Brain microvascular endothelial cell (primary cell): Measurements from ENCODE around the gene OSBP2.

Experiments
- DNase-seq: peaks from one replicate; pipeline ENCODE4 v3.0.0-alpha.2; 2020
- H3K27ac ChIP-seq: fragments of 250-450 bp; sonication (Bioruptor Pico); 2 replicates; pipeline ENCODE4 v1.5.1; 2020; ENCODE audit warnings: mild to moderate bottlenecking, moderate library complexity
- H3K27me3 ChIP-seq: fragments of 250-450 bp; sonication (Bioruptor Pico); replicated peaks from 2 replicates; pipeline ENCODE4 v1.5.1; 2020; ENCODE audit warnings: mild to moderate bottlenecking
- H3K36me3 ChIP-seq: fragments of 250-450 bp; sonication (Bioruptor Pico); replicated peaks from 2 replicates; pipeline ENCODE4 v1.5.1; 2020; ENCODE audit warnings: mild to moderate bottlenecking
- H3K4me3 ChIP-seq: 2 replicates; pipeline ENCODE4 v1.5.1; 2011; ENCODE audit warnings: low read depth, mild to moderate bottlenecking, control low read depth, low read length, moderate library complexity
- CTCF ChIP-seq: IDR thresholded peaks from 2 replicates; pipeline ENCODE4 v1.5.1; 2011; ENCODE audit warnings: low read depth, mild to moderate bottlenecking, moderate library complexity, low read length, control low read depth, inconsistent platforms; ENCODE audit errors: missing control alignments
- in situ Hi-C: cut with HindIII; loops from 2 replicates; pipeline ENCODE4 v1.10.0; 2017; ENCODE audit warnings: low sequenced_read_pairs, low pct_ligation_motif_present

Gene OSBP2

GRCh38 chr22:30876915-30877553, 182.4 kb downstream of the OSBP2 start:
- Histone ChIP-seq H3K27me3 (no peaks in the 10 kb centered on the region), H3K27ac (no peak overlapping the region), H3K4me3 (no peak overlapping the region), H3K36me3 (no peaks in the 10 kb centered on the region)
- in situ Hi-C loops, result no loop called here
- DNase-seq, result no peak
- no peak for TF ChIP-seq CTCF

GRCh38 chr22:30877662-30878515, 183.2 kb downstream of the OSBP2 start:
- no peak overlapping the region for H3K27ac ChIP-seq
- no peak for DNase-seq
- H3K4me3 ChIP-seq, result no peak overlapping the region
- TF ChIP-seq CTCF, result no peak
- in situ Hi-C loops, result no loop called here
- no peaks in the 10 kb centered on the region for H3K36me3 ChIP-seq
- no peaks in the 10 kb centered on the region for H3K27me3 ChIP-seq

- Histone ChIP-seq H3K4me3 (no peak overlapping the region), H3K36me3 (no peaks in the 10 kb centered on the region), H3K27ac (no peak overlapping the region), H3K27me3 (no peaks in the 10 kb centered on the region)
- TF ChIP-seq CTCF, result no peak
- in situ Hi-C loops, result no loop called here
- no peak for DNase-seq
These were observed 184.1 kb downstream of the OSBP2 start for GRCh38 chr22:30878516-30879414.

- no peak overlapping the region for H3K27ac ChIP-seq
- no peak for TF ChIP-seq CTCF
- no peak for DNase-seq
These were observed 184.7 kb downstream of the OSBP2 start for GRCh38 chr22:30879415-30879797.

GRCh38 chr22:30880181-30880601, 185.5 kb downstream of the OSBP2 start:
- H3K4me3 ChIP-seq, result no peak overlapping the region
- H3K27me3 ChIP-seq, result no peaks in the 10 kb centered on the region
- DNase-seq, result no peak
- in situ Hi-C loops, result no loop called here
- TF ChIP-seq CTCF, result no peak
- H3K27ac ChIP-seq, result no peak overlapping the region
- no peaks in the 10 kb centered on the region for H3K36me3 ChIP-seq

More at GRCh38 chr22:30879415-30879797, 184.7 kb downstream of the OSBP2 start:
- in situ Hi-C loops, result no loop called here
- Histone ChIP-seq H3K36me3 (no peaks in the 10 kb centered on the region), H3K27me3 (no peaks in the 10 kb centered on the region), H3K4me3 (no peak overlapping the region)
